Sigmoid colon (tissue), 4 donors: ENCODE results near the gene GPR155.

Source experiments
- CTCF ChIP-seq, 4 experiments: fragments of 450-650 bp in 3 of 4; fragments of 200-600 bp in 1 of 4; IDR thresholded peaks; one replicate each; pipeline ENCODE4 v1.5.1; 2016 to 2019; ENCODE audit warnings: antibody characterized with exemption in 4 of 4, mild to moderate bottlenecking in 3 of 4, moderate library complexity in 2 of 4
- EP300 ChIP-seq, 4 donors: sonication (generic); formaldehyde crosslinking; IDR thresholded peaks; one replicate each; pipeline ENCODE4 v1.6.1; 2017; ENCODE audit warnings: antibody characterized with exemption in 4 of 4
- POLR2A ChIP-seq, 2 donors: fragments of 450-650 bp; IDR thresholded peaks; one replicate each; pipeline ENCODE4 v1.6.1; 2016; ENCODE audit warnings: antibody characterized with exemption in 2 of 2, mild to moderate bottlenecking in 2 of 2, moderate library complexity in 2 of 2
- POLR2AphosphoS5 ChIP-seq, 4 donors: sonication (generic); formaldehyde crosslinking; IDR thresholded peaks; one replicate each; pipeline ENCODE4 v1.6.1; 2017; ENCODE audit warnings: antibody characterized with exemption in 4 of 4

DNA sequence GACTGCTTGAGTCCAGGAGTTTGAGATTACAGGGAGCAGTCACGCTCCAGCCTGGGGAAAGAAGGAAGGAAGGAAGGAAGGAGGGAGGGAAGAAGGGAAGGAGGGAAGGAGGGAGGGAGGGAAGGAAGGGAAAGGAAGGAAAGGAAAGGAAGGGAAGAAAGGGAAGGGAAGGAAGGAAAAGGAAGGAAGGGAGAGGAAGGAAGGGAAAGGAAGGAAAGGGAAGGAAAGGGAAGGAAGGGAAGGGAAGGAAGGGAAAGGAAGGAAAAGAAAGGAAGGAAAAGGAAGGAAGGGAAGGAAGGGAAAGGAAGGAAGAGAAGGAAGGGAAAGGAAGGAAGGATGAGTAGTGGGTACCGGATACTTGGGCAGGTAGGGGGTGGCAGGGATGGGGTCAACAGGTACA lies 32.3 kb downstream of the GPR155 start:
- TF ChIP-seq POLR2A (IDR thresholded peaks at IDR 0.05) (no peak), CTCF (IDR thresholded peaks at IDR 0.05) (no peak), EP300 (IDR thresholded peaks at IDR 0.05) (no peak), POLR2AphosphoS5 (IDR thresholded peaks at IDR 0.05) (no peak)
